ENCODE measurements around the gene ISOC1. TPM values are rescaled to one million over a fixed set of nuclear protein-coding genes. Genes with fewer than 3 reads are reported as not detected.

ISOC1 gene
- total RNA-seq, 1 experiment from 2014 or later, result 24.9 TPM

GRCh38 chr5:129116797-129117196 lies 22.2 kb downstream of the ISOC1 start (continued):
- TF ChIP-seq ZNF425 (CRISPR knock-in tag; conservative IDR thresholded peaks at IDR 0.05) (no peak), CBFB (CRISPR knock-in tag; IDR thresholded peaks at IDR 0.05; ENCODE audit: low read depth) (no peak), PRRX2 (CRISPR knock-in tag; IDR thresholded peaks at IDR 0.05) (no peak), HMGXB4 (CRISPR knock-in tag; IDR thresholded peaks at IDR 0.05) (no peak), NR1H2 (CRISPR knock-in tag; IDR thresholded peaks at IDR 0.05) (no peak)

GRCh38 chr5:129118405-129118804 lies 23.9 kb downstream of the ISOC1 start:
- peaks cover 31% of the 10 kb centered on the region for H3K4me1 Mint-ChIP-seq
- no peaks in the 10 kb centered on the region for H3K9me3 Mint-ChIP-seq
- ChIA-PET POLR2A (interaction anchor here (0.6 kb wide), 1 partner anchor 103 kb away, joined by 3 read pairs; no protein-coding TSS in a partner anchor), CTCF (no interaction called here)
- no peaks in the 10 kb centered on the region for H3K27me3 Mint-ChIP-seq (ENCODE audit: low read depth)
- no peak overlapping the region for H3K27ac Mint-ChIP-seq
- DNase-seq (ENCODE audit: low spot score) (no peak), ATAC-seq (no peak)
- H3K4me3 Mint-ChIP-seq, result no peak overlapping the region
- H3K36me3 Mint-ChIP-seq, result no peaks in the 10 kb centered on the region
- no peak for TF ChIP-seq MAX (CRISPR knock-in tag; IDR thresholded peaks at IDR 0.05)
- no peak for TF ChIP-seq ZNF423 (CRISPR knock-in tag; IDR thresholded peaks at IDR 0.05)
- TF ChIP-seq ATF1 (CRISPR knock-in tag; IDR thresholded peaks at IDR 0.05), result no peak
- TF ChIP-seq CTCF (IDR thresholded peaks at IDR 0.05), result no peak
- no peak for TF ChIP-seq AR (CRISPR knock-in tag; IDR thresholded peaks at IDR 0.05)
- no peak for TF ChIP-seq TEAD4 (CRISPR knock-in tag; IDR thresholded peaks at IDR 0.05)
- no peak for TF ChIP-seq CREM (CRISPR knock-in tag; IDR thresholded peaks at IDR 0.05)
- TF ChIP-seq SP1 (CRISPR knock-in tag; conservative IDR thresholded peaks at IDR 0.05), result no peak
- TF ChIP-seq USF2 (CRISPR knock-in tag; IDR thresholded peaks at IDR 0.05), result no peak
- TF ChIP-seq IRF2 (CRISPR knock-in tag; IDR thresholded peaks at IDR 0.05; ENCODE audit: borderline replicate concordance, low read depth), result no peak
- no peak for TF ChIP-seq ZNF317 (CRISPR knock-in tag; IDR thresholded peaks at IDR 0.05; ENCODE audit: borderline replicate concordance, low read depth)
- TF ChIP-seq ZNF138 (CRISPR knock-in tag; conservative IDR thresholded peaks at IDR 0.05), result no peak
- TF ChIP-seq PREB (CRISPR knock-in tag; IDR thresholded peaks at IDR 0.05; ENCODE audit: borderline replicate concordance), result no peak
- no peak for TF ChIP-seq ZMAT4 (CRISPR knock-in tag; IDR thresholded peaks at IDR 0.05)
- no peak for TF ChIP-seq TP53 (CRISPR knock-in tag; IDR thresholded peaks at IDR 0.05)
- TF ChIP-seq ZNF416 (CRISPR knock-in tag; IDR thresholded peaks at IDR 0.05), result no peak
- TF ChIP-seq NFYB (CRISPR knock-in tag; conservative IDR thresholded peaks at IDR 0.05; ENCODE audit: low read depth), result no peak
